GM12892 (cell line): ENCODE measurements around the gene PDLIM1.

ENCODE experiments used
- POLR2A ChIP-seq: IDR thresholded peaks from 2 replicates; pipeline ENCODE4 v1.6.1; 2011; ENCODE audit warnings: low read depth, low read length, control low read depth
- POLR2AphosphoS5 ChIP-seq: IDR thresholded peaks from 2 replicates; pipeline ENCODE4 v1.6.1; 2011; ENCODE audit warnings: low read depth, low read length, control low read depth

DNA sequence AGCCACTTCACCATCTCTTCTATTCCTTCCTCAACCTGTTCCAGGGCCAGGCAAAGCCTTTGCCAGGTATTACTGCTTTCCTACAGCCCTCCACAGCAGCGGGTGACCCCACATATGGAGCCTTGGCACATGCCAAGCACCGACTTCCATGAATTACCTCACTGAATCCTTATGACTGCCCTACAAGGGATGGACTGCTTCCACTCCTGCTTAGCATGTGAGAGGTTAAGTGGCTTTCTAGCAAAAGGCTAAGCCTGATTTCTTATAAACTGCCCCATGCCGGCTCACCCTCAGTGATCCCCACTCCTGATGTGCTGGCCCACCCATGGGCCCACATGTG is 44.0 kb upstream of the PDLIM1 start:
- TF ChIP-seq POLR2A (no peak), POLR2AphosphoS5 (no peak)
